Peyer's patch (tissue), 4 donors: ENCODE measurements around the gene LRRC3C.

ENCODE experiments used
- CTCF ChIP-seq, 6 experiments: fragments of 450-650 bp in 4 of 6; fragments of 200-600 bp in 2 of 6; sonication (generic) in 1 of 6; IDR thresholded peaks; one replicate each; pipeline ENCODE4 v1.5.1; 2017 to 2019; ENCODE audit warnings: antibody characterized with exemption in 6 of 6, mild to moderate bottlenecking in 3 of 6, moderate library complexity in 1 of 6
- POLR2A ChIP-seq, 2 donors: fragments of 450-650 bp; IDR thresholded peaks; one replicate each; pipeline ENCODE4 v1.5.1; 2017; ENCODE audit warnings: antibody characterized with exemption in 2 of 2, mild to moderate bottlenecking in 2 of 2, moderate library complexity in 2 of 2

GRCh38 chr17:39973496-39973895 lies 46.0 kb downstream of the LRRC3C start:
- TF ChIP-seq CTCF (IDR thresholded peaks at IDR 0.05): no peak
- no peak for TF ChIP-seq POLR2A (IDR thresholded peaks at IDR 0.05)
